HT-29 (cell line): ENCODE data around the gene RCAN2. TPM values are rescaled to one million over a fixed set of nuclear protein-coding genes. Genes with fewer than 3 reads are reported as not detected.

Source experiments
- DNase-seq: peaks from one replicate; pipeline ENCODE4 v3.0.0-alpha.2; 2015; ENCODE audit warnings: low spot score
- total RNA-seq: library from RNA; depleted of rRNA; stranded (reverse); fragments of >200 nt; shearing (Covaris generic); gene quantifications from 2 replicates; pipeline ENCODE4 v1.2.3, GENCODE V29; 2014

RCAN2 gene
- total RNA-seq, 1 experiment from 2014 or later: 0.03 TPM

GRCh38 chr6:46217671-46218131, 273.5 kb downstream of the RCAN2 start:
- no peak for DNase-seq

DNA sequence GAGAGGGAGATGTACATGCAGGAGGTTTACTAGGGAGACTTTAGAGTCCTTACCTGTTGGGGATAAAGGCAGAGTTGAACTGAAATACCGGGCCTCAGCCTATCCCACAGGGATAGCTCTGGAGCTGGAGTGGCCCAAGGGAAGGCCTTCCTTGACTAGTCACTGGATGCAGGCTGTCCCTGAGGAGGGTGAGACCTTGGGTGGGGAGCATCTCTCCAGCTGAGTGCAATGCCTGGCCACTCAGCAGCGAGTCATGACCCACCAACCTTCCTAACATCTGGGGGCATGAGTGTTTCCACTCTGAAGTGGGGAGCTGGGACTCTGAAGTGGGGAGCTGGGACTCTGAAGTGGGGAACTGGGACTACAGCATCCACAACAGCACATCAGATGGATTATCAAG, 274.4 kb downstream of the RCAN2 start:
- DNase-seq: no peak

DNA sequence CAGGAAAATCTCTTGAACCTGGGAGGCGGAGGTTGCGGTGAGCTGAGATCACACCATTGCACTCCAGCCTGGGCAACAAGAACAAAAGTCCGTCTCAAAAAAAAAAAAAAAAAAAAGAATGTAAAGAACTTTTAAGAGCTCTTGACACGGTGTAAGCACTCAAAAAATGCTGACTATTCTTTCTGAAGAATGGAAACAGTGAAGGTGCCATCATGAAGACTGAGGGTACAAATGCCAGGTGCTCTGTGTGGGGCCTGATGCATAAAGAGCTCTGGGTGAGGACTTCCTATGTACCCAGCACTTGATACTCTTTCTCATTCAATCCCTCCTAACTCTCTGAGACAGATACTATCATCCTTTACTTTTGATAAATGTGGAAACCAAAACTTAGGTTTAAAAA, 275.5 kb downstream of the RCAN2 start:
- DNase-seq: no peak

- DNase-seq: no peak
Measured at GRCh38 chr6:46215213-46215612, 276.0 kb downstream of the RCAN2 start.

- DNase-seq: no peak
Measured at GRCh38 chr6:46211917-46212316, 279.3 kb downstream of the RCAN2 start.

DNA sequence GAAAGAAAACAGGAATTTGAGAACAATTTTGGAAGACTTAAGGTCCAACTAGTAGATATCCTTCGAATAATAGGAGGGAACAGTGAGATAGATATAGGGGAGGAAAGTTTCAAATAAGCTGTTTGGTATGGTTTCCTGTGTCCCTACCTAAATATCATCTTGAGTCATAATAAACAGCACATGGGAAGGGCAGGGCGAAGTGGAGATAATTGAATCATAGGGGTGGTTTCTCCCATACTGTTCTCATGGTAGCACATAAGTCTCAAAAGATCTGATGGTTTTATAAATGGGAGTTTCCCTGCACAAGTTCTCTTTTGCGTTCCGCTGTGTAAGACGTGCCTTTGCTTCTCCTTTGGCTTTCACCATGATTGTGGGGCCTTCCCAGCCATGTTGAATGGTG, 281.0 kb downstream of the RCAN2 start:
- no peak for DNase-seq

- DNase-seq: no peak
Measured at GRCh38 chr6:46208303-46208702, 282.9 kb downstream of the RCAN2 start.

DNA sequence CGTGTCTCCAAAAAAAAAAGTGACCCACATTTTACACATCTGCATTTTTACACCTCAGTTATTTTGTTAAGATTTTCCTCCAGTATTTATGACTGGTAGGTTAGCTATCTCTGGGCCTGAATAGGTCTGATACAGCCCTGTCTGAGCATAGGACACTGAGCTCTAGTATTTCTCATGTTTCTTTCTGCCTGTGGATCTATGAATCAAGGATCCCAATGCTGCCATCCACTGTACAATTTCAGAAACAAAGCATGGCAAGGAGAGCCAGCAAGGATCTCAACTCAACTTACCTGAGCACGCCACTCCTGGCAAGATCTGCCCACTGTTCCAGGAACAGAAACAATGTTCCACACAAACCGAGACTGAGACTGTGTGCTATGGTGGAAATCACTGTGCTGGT, 284.1 kb downstream of the RCAN2 start:
- DNase-seq: peak; percentile 19

DNA sequence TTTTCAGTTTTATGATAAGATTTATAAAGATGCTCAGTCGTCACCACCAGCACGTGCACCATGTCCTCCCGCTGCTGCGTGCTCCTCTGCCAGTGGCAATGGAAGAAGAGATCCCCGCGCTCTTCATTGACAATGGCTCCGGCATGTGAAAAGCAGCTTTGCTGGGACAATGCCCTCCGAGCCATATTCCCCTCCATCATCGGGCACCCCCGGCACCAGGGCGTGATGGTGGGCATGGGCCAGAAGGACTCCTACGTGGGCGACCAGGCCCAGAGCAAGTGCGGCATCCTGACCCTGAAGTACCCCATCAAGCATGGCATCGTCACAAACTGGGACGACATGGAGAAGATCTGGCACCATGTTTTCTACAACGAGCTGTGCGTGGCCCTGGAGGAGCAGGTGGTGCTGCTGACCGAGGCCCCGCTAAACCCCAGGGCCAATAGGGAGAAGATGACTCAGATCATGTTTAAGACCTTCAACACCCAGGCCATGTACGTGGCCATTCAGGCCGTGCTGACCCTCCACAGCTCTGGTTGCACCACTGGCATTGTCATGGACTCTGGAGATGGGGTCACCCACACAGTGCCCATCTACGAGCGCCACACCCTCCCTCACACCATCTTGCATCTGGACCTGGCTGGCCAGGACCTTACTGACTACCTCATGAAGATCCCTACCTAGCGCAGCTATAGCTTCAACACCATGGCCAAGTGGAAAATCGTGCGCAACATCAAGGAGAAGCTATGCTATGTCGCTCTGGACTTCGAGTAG, 286.2 kb downstream of the RCAN2 start:
- no peak for DNase-seq

GRCh38 chr6:46203391-46204177, 287.7 kb downstream of the RCAN2 start:
- no peak for DNase-seq

GRCh38 chr6:46201702-46202101, 289.5 kb downstream of the RCAN2 start:
- DNase-seq: no peak

GRCh38 chr6:46199387-46199786, 291.9 kb downstream of the RCAN2 start:
- no peak for DNase-seq

DNA sequence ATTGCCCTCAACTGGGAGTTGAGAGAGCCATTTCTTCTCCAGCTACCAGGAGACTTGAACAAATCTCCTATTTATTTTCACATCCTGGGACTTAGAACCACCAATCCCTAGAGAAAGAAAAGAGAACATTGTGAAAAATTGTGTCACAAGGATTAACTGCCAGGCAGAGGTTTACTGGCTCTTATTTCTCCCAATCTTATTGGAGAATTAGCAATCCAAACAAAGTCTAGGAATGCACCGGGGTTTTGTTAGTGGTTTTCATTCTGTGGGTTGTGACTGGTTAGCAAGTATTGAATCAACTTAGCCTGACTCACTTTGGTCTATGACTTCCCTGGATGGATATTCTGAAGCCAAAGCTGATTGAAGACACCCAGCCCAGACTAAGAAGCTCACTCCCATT, 299.3 kb downstream of the RCAN2 start:
- no peak for DNase-seq

DNA sequence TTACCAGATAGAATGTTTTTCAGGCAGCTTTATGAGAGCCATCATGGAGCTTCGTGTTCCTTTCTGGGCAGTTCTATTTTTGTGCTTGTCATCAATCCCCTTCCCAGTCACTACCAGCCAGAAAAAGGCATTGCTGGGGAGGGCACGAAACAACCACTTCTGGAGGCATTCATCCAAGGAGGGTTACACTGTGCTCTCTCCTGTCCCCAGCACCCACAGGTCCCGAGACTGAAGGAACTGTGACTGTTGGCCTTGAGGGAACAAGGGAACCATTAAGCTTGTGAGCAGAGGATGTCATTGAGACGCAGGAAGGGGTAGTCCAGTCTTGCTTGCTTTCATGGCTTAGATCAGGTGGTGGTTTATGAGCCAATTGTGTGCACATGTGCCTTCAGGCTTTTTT, 300.4 kb downstream of the RCAN2 start:
- no peak for DNase-seq

DNA sequence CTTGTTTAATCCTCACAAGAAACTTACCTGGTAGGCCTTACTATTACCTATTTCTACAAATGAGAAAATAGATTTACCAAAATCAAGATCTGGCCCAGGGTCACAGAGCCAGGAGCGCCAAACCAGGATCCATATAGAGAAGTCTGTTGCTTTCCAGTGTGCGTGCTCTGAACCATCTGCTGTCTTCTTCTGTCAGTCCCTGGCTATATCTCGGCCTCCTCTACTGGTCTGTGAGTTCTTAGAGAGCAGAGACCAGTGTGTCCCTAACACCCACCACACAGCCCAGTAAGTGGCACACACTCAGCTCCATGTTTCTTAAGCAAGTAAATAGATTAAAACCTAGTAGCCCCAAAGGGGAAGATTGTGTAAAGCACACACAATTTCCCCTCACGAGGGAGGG, 301.5 kb downstream of the RCAN2 start:
- no peak for DNase-seq

DNA sequence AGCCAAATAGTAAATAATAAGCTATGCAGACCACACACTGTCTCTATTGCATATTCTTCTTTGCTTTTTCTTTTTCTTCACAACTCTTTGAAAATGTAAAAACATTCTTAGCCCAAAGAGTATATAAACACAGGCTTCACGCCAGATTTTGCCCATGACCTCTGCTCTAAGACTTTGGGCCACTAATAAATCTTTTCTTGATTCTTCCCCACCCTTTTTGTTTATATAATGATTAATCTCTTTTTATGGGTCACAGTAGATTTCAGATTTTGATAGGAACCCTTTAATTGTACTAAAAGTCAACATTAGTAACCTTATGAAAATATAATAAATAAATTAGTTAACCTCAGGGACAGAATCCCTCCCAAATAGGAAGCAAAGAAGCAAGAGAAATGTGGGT, 304.7 kb downstream of the RCAN2 start:
- DNase-seq: peak; percentile 69

DNA sequence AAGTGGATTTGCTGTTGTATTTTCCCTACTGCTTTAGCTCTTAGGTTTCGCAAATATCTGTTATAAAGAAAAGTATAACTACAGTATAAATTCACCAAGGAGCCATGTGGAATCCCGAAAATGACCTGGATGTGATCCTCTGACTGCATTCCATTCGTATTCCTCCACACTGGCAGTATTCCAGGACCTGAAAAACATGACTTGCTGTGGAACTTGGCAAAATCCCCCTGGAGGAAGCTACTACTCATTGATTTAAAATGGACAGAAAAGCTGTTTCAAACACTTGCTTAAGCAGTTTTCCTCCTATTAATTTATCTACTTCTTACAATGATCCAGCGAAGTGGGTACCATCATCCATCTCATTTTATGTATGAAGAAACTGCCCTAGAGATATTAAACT, 307.1 kb downstream of the RCAN2 start:
- DNase-seq: no peak

- DNase-seq: no peak
Measured at GRCh38 chr6:46175976-46176375, 315.3 kb downstream of the RCAN2 start.

- DNase-seq: no peak
Measured at GRCh38 chr6:46175446-46175845, 315.8 kb downstream of the RCAN2 start.

DNA sequence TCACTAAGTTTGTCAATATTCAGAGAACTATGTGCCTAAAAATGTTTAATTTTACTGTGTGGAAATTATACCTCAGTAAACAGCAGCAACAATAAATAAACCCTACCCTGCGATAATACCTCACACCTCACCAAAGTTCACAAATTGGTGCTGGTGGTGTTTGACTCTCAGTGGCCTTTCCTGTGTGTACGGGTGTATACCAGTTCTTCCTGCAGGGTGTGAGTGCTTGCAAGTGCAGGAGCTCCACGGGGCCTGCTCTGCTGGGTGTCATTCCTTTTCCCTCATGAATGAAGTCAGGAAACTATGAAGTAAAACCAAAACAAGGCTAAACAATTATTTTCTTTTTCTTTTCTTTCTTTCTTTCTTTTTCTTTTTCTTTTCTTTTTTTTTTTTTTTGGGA, 316.3 kb downstream of the RCAN2 start:
- no peak for DNase-seq

DNA sequence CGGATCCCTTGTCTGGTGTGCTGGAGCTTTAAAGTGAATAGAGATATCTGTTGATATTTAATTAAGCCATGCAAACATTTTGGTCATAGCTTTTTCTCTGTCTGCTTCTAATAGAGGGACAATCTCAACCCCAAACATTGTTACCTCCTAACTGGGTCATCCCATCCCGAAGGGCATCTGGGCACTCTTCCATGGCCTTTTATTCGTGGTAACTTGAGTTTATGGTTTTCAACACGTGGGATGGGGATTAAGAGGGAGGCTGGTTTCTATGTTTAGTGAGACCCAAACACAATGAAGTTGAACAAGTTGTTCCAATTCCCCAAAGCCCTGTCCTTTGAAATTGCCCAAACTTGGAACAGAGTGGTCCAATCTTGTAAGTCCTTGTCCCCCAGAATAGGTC, 319.1 kb downstream of the RCAN2 start:
- DNase-seq: no peak
